ENCODE measurements around the gene MUSK.
"Not testable (repeated sequence)": the region's sequence is repeated elsewhere in the genome, so short reads cannot be mapped to it uniquely, and the experiment has no call there.

Gene MUSK

GRCh38 chr9:110755179-110755578, 86.6 kb downstream of the MUSK start:
- DNase-seq (ENCODE audit: extremely low read depth in 1 of 2, low read depth in 1 of 2): no peak

DNA sequence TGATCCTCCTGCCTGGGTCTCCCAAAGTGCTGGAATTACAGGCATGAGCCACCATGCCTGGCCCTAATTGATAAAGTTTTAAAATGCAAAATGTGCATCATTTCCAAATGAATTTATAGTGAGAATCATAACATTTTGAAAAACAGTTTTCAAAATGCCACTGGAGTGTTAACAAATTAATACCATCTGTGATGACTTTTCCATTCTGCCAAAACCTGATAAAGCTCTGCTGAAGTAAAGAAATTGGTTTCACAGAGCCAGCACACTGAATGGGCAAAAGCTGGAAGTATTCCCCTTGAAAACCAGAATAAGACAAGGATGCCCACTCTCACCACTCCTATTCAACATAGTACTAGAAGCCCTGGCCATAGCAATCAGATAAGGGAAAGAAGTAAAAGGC, 89.6 kb downstream of the MUSK start:
- DNase-seq (ENCODE audit: extremely low read depth in 1 of 2, low read depth in 1 of 2): no peak

DNA sequence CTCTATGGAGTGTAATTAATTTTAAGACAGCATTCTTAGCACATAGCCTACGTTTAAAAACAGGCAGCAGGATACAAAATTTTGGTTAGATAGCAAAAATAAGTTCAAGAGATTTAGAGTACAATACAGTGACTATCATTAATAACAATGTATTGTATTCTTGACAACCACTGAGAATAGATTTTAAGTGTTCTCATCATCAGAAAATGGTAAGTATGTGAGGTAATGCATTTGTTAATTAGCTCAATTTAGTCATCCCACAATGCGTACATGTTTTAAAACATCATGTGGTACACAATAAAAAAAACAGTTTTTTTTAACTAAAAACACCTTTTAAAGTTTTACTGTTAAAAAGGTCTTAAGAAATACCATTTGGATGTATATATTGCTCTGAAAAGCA, 94.2 kb downstream of the MUSK start:
- no peak for DNase-seq (ENCODE audit: extremely low read depth in 1 of 2, low read depth in 1 of 2)

GRCh38 chr9:110763568-110763967, 95.0 kb downstream of the MUSK start:
- no peak for DNase-seq (ENCODE audit: extremely low read depth in 1 of 2, low read depth in 1 of 2)

GRCh38 chr9:110764006-110764405, 95.4 kb downstream of the MUSK start:
- no peak for DNase-seq (ENCODE audit: extremely low read depth in 1 of 2, low read depth in 1 of 2)

DNA sequence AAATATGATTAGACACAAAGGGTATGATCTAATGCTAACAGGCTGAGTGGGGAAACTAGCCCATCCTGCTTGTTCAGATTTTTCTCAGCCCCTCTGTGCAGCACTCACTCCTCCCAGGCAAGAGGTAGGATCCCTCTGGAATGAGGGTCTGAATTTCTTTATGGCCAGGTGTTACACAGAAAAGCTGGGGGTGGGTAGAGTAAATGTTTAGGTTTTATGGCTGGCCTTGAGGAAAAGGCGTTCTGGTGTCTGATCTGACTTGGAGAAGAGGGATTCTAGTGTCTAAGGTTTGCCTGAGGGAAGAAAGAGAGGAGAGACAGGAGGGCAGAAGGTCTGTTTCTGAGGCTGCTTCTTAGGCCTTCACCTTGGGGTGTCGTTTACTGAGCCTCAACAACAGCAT, 97.3 kb downstream of the MUSK start:
- no peak for DNase-seq (ENCODE audit: extremely low read depth in 1 of 2, low read depth in 1 of 2)

DNA sequence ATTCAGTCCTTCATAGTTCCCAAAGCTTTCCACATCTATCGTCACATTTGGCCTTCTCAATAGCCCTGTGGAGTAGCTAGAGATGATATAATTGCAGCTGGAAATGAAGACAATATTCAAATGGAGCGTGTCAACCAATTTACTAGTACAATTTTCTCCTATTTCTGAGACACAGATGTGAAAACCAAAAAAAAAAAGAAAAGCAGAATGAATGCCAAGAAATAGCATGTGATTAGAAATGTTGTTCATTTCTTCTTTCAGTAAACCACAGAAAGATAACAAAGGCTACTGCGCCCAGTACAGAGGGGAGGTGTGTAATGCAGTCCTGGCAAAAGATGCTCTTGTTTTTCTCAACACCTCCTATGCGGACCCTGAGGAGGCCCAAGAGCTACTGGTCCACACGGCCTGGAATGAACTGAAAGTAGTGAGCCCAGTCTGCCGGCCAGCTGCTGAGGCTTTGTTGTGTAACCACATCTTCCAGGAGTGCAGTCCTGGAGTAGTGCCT, 99.0 kb downstream of the MUSK start:
- no peak for DNase-seq (ENCODE audit: extremely low read depth in 1 of 2, low read depth in 1 of 2)

DNA sequence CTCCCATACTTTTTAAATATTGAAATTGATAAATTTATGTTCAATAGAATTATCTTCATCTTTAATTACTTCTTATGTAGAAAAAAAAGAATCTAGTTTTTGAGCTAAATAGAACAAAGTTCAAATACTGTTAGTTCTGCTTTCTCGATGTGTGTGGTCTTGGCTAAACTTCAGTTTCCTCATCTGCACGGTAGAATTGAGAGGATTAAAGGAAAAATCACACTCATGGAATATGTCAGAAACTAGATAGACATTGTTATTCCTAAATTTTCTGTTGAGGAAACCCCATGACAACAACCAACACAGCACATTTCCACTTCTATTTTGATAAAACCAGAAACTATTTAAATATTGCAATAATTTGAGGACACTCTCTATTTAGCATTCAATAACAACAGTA, 100.3 kb downstream of the MUSK start:
- no peak for DNase-seq (ENCODE audit: extremely low read depth in 1 of 2, low read depth in 1 of 2)

DNA sequence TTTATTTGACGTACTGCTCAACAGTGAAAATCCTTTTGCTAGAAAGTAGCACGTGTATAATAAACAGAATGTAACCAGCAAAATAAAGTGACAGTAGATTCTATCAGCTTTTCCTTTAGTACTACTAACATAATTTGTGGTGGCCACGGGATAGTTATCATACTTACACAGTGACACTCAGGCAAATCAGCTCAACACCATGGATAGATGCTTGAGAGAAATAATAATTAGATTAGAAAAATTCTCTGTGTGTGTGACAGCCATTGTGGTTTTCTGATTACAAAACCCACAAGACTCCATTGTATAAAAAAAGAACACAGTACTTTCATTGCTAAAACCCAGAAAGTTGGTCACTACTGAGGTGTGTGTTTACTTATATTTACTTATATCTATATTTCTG, 101.1 kb downstream of the MUSK start:
- no peak for DNase-seq (ENCODE audit: extremely low read depth in 1 of 2, low read depth in 1 of 2)

DNA sequence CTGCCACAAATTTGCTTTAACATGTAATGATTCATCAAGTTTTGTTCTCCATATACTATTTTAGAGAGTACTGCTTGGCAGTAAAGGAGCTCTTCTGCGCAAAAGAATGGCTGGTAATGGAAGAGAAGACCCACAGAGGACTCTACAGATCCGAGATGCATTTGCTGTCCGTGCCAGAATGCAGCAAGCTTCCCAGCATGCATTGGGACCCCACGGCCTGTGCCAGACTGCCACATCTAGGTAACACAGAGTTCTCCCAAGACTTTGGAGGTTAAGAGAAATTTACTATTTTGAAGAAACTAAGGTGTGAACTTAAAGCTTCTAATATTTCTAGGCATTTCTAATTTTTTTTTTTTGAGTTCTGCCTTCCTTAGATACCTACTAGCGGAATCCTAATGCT, 107.1 kb downstream of the MUSK start:
- DNase-seq (ENCODE audit: extremely low read depth in 1 of 2, low read depth in 1 of 2): no peak

DNA sequence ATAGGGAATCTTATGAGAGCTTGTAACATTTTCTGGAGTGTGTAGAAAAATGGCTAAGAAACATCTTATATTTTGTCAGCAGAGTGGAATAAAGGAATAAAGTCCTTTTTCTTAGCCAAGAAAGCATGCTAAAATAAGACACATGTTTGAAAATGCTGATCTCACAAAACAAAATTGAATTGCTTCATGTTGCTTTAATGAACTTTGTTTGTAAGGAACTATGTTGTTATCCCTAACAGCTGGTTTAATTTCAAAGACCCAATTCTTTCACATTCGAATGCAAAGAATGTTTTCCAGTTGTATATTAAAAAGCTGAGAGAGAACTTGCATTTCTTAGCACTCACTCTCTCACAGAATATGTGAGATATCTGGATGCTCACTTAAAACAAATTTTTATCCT, 107.6 kb downstream of the MUSK start:
- no peak for DNase-seq (ENCODE audit: extremely low read depth in 1 of 2, low read depth in 1 of 2)

GRCh38 chr9:110777196-110777875, 108.7 kb downstream of the MUSK start:
- DNase-seq (ENCODE audit: extremely low read depth in 1 of 2, low read depth in 1 of 2): no peak

DNA sequence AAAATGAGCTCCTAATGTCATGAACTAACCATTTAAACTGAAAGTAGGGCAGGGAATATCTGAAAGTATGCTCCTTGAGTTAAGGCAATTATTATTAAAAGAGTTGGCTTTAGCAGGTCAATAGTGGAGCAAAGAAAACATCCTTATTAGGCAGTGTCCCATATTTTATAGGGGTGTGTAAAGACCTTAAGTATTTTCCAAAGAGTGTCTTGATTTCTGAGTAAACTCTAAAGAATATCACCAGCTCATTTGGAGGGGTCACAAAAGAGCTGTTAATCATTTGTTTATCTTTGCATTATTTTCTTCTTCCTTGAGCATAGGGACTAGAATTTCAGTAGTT, 109.3 kb downstream of the MUSK start:
- no peak for DNase-seq (ENCODE audit: extremely low read depth in 1 of 2, low read depth in 1 of 2)

DNA sequence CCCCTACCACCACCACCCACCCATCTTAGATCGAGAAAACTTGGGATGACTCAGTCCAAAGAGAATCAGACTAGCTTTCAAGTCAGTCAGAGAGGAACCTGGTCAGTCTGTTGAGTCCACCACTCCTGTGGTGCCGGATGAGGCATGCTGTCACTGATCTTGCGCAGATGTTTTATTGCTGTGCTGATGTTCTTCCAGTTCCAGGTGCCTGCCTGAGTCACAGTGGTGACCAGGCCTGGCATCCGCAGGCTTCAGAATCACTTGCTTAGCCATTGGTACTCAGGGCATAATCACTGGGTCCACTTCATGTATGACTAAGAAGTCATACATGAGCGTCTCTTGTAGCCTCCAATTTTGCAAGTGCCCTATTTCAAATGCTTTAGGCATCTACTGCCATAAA, 114.1 kb downstream of the MUSK start:
- DNase-seq (ENCODE audit: extremely low read depth in 1 of 2, low read depth in 1 of 2): no peak

DNA sequence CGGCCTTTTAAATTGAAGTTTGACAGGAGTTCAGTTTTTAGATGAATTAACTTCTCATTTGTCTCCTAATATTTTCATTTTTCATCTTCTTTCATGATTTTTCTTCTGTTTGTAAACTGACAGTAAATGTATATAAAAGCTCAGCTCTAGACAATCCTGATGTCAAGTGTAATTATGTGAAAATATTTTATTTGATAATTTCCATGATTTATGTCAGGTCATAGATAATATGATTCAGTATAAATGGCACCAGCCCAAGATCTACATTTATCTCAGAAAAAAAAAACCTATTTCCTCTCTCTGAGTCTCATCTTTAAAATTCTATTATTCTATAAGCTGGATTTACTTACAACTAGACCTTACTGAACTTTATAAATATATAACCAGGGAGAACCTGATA, 115.7 kb downstream of the MUSK start:
- DNase-seq (ENCODE audit: extremely low read depth in 1 of 2, low read depth in 1 of 2): no peak

- no peak for DNase-seq (ENCODE audit: extremely low read depth in 1 of 2, low read depth in 1 of 2)
These were observed 116.6 kb downstream of the MUSK start for GRCh38 chr9:110785166-110785565.

DNA sequence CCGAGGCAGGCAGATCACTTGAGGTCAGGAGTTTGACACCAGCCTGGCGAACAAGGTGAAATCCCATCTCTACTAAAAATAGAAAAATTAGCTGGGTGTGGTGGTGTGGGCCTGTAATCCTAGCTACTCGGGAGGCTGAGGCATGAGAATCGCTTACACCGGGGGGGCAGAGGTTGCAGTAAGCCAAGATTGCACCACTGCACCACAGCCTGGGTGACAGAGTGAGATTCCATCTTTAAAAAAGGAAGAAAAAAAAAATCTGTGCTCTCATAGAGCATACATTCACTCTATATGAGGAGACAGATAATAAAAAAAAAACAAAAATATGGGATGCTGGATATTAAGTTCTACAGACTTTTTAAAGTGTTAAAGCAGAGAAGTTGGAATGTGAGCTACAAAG, 119.8 kb downstream of the MUSK start:
- not testable (repeated sequence) for DNase-seq (ENCODE audit: extremely low read depth in 1 of 2, low read depth in 1 of 2)

- DNase-seq (ENCODE audit: extremely low read depth in 1 of 2, low read depth in 1 of 2): no peak
These were observed 120.3 kb downstream of the MUSK start for GRCh38 chr9:110788871-110789270.

- DNase-seq (ENCODE audit: extremely low read depth in 1 of 2, low read depth in 1 of 2): no peak
These were observed 129.0 kb downstream of the MUSK start for GRCh38 chr9:110797611-110798010.

DNA sequence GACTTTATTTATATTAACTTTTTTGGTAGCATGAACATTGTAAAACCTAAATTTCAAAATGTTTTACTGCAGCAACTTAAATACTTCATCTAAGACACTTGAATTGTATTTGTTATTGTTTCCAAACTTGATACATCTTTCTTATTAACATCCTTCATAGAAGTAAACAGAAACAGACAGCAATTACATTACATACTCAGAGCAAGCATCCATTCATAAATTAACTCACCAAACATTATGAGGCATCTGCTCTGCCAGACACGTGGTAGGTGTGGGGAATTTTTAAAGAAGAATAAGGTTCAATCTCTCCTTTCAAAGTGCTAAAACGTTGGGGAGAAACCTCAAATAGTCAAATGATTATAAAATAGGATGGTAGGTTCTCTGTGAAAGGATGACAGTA, 130.8 kb downstream of the MUSK start:
- no peak for DNase-seq (ENCODE audit: extremely low read depth in 1 of 2, low read depth in 1 of 2)

- no peak for DNase-seq (ENCODE audit: extremely low read depth in 1 of 2, low read depth in 1 of 2)
These were observed 132.8 kb downstream of the MUSK start for GRCh38 chr9:110801426-110801825.

DNA sequence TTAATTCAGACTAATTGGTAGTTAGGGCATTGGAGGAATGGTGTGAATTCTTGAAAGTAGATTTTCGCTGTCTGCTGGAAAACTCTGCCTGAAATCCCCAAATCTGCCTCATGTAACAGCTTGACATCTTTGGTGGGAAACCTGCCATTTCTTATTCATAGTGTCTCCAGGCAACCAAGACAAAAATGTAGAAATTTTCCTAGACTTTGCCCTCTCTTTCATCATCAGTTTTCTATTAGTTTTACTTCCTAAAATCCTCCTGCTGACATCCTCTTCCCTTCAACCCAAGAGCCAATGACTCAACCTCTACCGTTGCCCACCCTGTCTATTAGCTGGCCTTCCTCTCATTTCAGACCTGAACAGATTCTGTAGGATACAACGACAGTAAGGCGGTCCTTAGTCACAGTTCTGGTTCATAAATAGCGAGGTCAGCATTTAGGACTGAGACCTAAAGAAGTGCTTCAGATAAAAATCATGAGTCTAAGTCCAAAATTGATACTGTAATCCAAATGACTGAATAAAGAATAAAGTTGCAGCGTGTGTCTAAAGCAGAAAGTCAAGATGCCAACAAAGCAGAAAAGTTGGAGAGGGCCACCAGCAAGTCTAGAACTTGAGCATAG, 133.9 kb downstream of the MUSK start:
- DNase-seq (ENCODE audit: extremely low read depth in 1 of 2, low read depth in 1 of 2): no peak

Measured in activated CD8-positive, alpha-beta memory T cell treated with anti-CD3 and anti-CD28 coated beads for 1 hour (primary cell).